RWPE2 (cell line): ENCODE measurements around the gene MYRF.
A peak's percentile ranks its signal among the peaks of the same experiment; 100 is the strongest.

ENCODE experiments used
- ATAC-seq: fragments of 200-7000 bp; cut with Tn5 transposase; 3 replicates; pipeline ENCODE4 v1.9.1; 2021; ENCODE audit warnings: low read depth
- DNase-seq: peaks from one replicate; pipeline ENCODE4 v3.0.0-alpha.2; 2020; ENCODE audit warnings: low spot score
- H3K27ac ChIP-seq: fragments of 450-650 bp; 2 replicates; pipeline ENCODE4 v1.5.1; 2017; ENCODE audit warnings: mild to moderate bottlenecking; ENCODE audit not compliant: poor library complexity, severe bottlenecking
- H3K27me3 ChIP-seq: fragments of 250-450 bp; sonication (Bioruptor Pico); 2 replicates; pipeline ENCODE4 v1.5.1; 2021; ENCODE audit warnings: mild to moderate bottlenecking, moderate library complexity; ENCODE audit not compliant: insufficient read depth, poor library complexity, severe bottlenecking
- H3K36me3 ChIP-seq: fragments of 250-450 bp; sonication (Bioruptor Pico); 2 replicates; pipeline ENCODE4 v1.5.1; 2020; ENCODE audit warnings: low read depth, mild to moderate bottlenecking, moderate library complexity
- H3K4me1 ChIP-seq: fragments of 250-450 bp; sonication (Bioruptor Pico); 2 replicates; pipeline ENCODE4 v1.5.1; 2021; ENCODE audit warnings: mild to moderate bottlenecking, moderate library complexity; ENCODE audit not compliant: insufficient read depth, poor library complexity, severe bottlenecking
- H3K4me3 ChIP-seq: fragments of 250-450 bp; sonication (Bioruptor Pico); 2 replicates; pipeline ENCODE4 v1.5.1; 2021; ENCODE audit warnings: mild to moderate bottlenecking, moderate library complexity; ENCODE audit not compliant: severe bottlenecking
- H3K9me3 ChIP-seq: fragments of 250-450 bp; sonication (Bioruptor Pico); 2 replicates; pipeline ENCODE4 v1.5.1; 2021; ENCODE audit warnings: mild to moderate bottlenecking, moderate library complexity; ENCODE audit not compliant: severe bottlenecking
- TF ChIP-seq, protein P1 (sequence below): fragments of 450-650 bp; IDR thresholded peaks from one replicate; pipeline ENCODE4 v1.5.1; 2017; ENCODE audit warnings: mild to moderate bottlenecking, moderate library complexity; ENCODE audit not compliant: poor library complexity, severe bottlenecking

The MYRF gene

GRCh38 chr11:61832207-61832606 lies 79.8 kb downstream of the MYRF start:
- H3K4me1 ChIP-seq = peaks cover 22% of the 10 kb centered on the region
- peak overlapping the region; percentile 76 for H3K27ac ChIP-seq
- DNase-seq = no peak
- no peaks in the 10 kb centered on the region for H3K27me3 ChIP-seq
- H3K36me3 ChIP-seq = peaks cover 72% of the 10 kb centered on the region
- no peak for ATAC-seq
- H3K9me3 ChIP-seq = no peaks in the 10 kb centered on the region
- TF ChIP-seq, protein P1, sequence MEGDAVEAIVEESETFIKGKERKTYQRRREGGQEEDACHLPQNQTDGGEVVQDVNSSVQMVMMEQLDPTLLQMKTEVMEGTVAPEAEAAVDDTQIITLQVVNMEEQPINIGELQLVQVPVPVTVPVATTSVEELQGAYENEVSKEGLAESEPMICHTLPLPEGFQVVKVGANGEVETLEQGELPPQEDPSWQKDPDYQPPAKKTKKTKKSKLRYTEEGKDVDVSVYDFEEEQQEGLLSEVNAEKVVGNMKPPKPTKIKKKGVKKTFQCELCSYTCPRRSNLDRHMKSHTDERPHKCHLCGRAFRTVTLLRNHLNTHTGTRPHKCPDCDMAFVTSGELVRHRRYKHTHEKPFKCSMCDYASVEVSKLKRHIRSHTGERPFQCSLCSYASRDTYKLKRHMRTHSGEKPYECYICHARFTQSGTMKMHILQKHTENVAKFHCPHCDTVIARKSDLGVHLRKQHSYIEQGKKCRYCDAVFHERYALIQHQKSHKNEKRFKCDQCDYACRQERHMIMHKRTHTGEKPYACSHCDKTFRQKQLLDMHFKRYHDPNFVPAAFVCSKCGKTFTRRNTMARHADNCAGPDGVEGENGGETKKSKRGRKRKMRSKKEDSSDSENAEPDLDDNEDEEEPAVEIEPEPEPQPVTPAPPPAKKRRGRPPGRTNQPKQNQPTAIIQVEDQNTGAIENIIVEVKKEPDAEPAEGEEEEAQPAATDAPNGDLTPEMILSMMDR = no peak
- no peak overlapping the region for H3K4me3 ChIP-seq

- Histone ChIP-seq H3K4me3 (no peak overlapping the region), H3K36me3 (peaks cover 78% of the 10 kb centered on the region), H3K27me3 (no peaks in the 10 kb centered on the region), H3K27ac (peak overlapping the region; percentile 76), H3K4me1 (peaks cover 22% of the 10 kb centered on the region), H3K9me3 (no peaks in the 10 kb centered on the region)
- no peak for ATAC-seq
- TF ChIP-seq, protein P1 = no peak
- peak; percentile 32 for DNase-seq
Observed at GRCh38 chr11:61832754-61833153, 80.3 kb downstream of the MYRF start.

DNA sequence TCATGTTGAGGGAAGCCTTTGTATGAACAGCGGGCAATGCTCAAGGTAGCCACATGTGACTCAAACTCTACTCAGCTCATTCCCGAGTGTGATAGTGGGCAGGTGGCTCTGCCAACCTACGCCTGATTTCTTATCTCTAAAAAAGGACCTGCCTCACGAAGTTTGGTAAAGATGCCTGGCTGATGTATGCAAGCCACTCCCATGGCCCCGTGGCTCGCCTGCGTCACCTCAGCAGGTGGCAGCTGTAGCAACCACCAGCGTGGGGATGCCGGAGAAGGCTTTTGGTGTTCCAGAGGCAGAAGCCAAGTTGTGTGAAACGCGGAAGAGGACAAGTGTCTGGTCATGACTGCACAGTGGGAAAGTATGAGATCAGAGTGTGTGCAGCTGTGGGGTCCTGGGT lies 81.0 kb downstream of the MYRF start:
- no peaks in the 10 kb centered on the region for H3K9me3 ChIP-seq
- H3K27me3 ChIP-seq = no peaks in the 10 kb centered on the region
- peaks cover 85% of the 10 kb centered on the region for H3K36me3 ChIP-seq
- DNase-seq (peak; percentile 45), ATAC-seq (no peak)
- H3K4me3 ChIP-seq = no peak overlapping the region
- H3K27ac ChIP-seq = peak overlapping the region; percentile 76
- TF ChIP-seq, protein P1 = no peak
- peaks cover 22% of the 10 kb centered on the region for H3K4me1 ChIP-seq

DNA sequence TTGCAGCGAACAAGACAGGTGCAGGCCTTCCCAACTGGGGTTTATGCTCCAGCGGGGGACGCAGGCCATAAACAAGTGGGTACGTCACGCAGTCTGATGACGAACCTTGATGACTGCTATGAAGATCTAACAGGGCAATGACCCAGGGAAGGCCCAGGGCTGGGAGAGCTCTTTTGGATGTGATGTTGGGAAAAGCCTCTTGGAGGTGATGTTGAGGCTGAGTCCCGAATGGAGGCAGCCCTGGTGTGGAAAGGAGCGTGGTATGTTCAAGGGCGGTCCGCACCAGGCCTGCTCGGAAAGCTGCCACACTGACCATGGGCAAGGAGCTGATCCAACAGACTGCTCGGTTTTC lies 81.5 kb downstream of the MYRF start:
- no peak for ATAC-seq
- peak; percentile 35 for DNase-seq
- Histone ChIP-seq H3K9me3 (no peaks in the 10 kb centered on the region), H3K36me3 (peaks cover 89% of the 10 kb centered on the region), H3K27ac (peak overlapping the region; percentile 76), H3K4me1 (peaks cover 22% of the 10 kb centered on the region), H3K27me3 (no peaks in the 10 kb centered on the region), H3K4me3 (no peak overlapping the region)
- TF ChIP-seq, protein P1 = no peak

- Histone ChIP-seq H3K4me1 (peaks cover 22% of the 10 kb centered on the region), H3K9me3 (no peaks in the 10 kb centered on the region), H3K27ac (peak overlapping the region; percentile 76), H3K4me3 (no peak overlapping the region), H3K27me3 (no peaks in the 10 kb centered on the region), H3K36me3 (peaks cover 89% of the 10 kb centered on the region)
- DNase-seq = peak; percentile 37
- TF ChIP-seq, protein P1 = no peak
- ATAC-seq = peak; percentile 42
Observed at GRCh38 chr11:61834278-61835048, 82.0 kb downstream of the MYRF start.
